Measurements from ENCODE around the gene LRP8.

DNA sequence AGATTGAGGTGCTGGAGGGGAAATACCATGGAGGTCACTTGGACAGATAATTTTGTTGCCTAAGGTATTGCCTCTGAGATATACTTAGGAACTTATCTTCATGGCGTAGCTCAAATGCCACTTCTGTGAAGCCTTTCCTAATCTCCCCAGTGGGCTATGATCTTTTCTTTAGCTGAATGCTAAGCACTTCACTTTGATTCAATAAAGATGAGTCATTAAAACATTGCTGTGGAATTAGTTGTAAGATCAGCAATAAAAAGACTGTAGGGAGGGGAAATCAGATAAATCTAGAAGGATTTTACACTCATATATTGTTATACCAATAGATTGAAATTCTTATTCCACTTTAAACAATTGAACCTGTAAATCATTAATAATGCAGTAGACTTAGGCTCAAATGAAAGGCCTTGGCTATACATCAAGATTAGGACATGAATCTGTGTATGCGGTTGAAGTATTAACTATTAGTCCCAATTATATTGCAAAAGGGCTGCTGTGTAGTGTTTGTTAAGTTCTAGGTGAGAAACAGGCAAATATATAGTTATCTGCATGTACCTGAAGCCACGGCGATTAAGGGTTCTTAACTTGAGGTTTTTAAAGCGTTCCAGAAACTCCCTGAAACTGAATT lies 70.3 kb downstream of the LRP8 start:
- TF ChIP-seq POLR2A (IDR thresholded peaks at IDR 0.05; ENCODE audit: low read depth, low read length): no peak
- no peak for TF ChIP-seq MAZ (IDR thresholded peaks at IDR 0.05; ENCODE audit: borderline replicate concordance, low read depth, low read length)
- TF ChIP-seq, protein P1, sequence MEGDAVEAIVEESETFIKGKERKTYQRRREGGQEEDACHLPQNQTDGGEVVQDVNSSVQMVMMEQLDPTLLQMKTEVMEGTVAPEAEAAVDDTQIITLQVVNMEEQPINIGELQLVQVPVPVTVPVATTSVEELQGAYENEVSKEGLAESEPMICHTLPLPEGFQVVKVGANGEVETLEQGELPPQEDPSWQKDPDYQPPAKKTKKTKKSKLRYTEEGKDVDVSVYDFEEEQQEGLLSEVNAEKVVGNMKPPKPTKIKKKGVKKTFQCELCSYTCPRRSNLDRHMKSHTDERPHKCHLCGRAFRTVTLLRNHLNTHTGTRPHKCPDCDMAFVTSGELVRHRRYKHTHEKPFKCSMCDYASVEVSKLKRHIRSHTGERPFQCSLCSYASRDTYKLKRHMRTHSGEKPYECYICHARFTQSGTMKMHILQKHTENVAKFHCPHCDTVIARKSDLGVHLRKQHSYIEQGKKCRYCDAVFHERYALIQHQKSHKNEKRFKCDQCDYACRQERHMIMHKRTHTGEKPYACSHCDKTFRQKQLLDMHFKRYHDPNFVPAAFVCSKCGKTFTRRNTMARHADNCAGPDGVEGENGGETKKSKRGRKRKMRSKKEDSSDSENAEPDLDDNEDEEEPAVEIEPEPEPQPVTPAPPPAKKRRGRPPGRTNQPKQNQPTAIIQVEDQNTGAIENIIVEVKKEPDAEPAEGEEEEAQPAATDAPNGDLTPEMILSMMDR (conservative IDR thresholded peaks at IDR 0.05; ENCODE audit: low read depth, low read length): no peak
- no peak for TF ChIP-seq CEBPB (IDR thresholded peaks at IDR 0.05; ENCODE audit: low read depth, low read length)
- TF ChIP-seq RAD21 (IDR thresholded peaks at IDR 0.05; ENCODE audit: low read length): no peak
- TF ChIP-seq, protein P2, sequence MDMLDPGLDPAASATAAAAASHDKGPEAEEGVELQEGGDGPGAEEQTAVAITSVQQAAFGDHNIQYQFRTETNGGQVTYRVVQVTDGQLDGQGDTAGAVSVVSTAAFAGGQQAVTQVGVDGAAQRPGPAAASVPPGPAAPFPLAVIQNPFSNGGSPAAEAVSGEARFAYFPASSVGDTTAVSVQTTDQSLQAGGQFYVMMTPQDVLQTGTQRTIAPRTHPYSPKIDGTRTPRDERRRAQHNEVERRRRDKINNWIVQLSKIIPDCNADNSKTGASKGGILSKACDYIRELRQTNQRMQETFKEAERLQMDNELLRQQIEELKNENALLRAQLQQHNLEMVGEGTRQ (IDR thresholded peaks at IDR 0.05; ENCODE audit: low read depth, low read length): no peak

All from IMR-90 (cell line).